RWPE1 (cell line): ENCODE data around the gene STK32A.

Experiments
- CTCF ChIA-PET: fragments of 350-600 bp; sonication (Branson Sonifier 250); formaldehyde crosslinking; extraction: SDS; loops from one replicate; lab custom pipeline; 2021; lab: Yijun Ruan, JAX
- POLR2A ChIA-PET: fragments of 400-600 bp; formaldehyde crosslinking; extraction: SDS; loops from one replicate; lab custom pipeline; 2020; ENCODE audit warnings: antibody characterized with exemption; ENCODE audit not compliant: low non-redundant PET; lab: Yijun Ruan, JAX
- DNase-seq: peaks from one replicate; pipeline ENCODE4 v3.0.0; 2012; ENCODE audit warnings: low spot score
- H3K27ac ChIP-seq: fragments of 450-650 bp; 2 replicates; pipeline ENCODE4 v1.5.1; 2017
- CTCF ChIP-seq: fragments of 450-650 bp; conservative IDR thresholded peaks from 2 replicates; pipeline ENCODE4 v1.5.1; 2017; ENCODE audit warnings: low read depth, mild to moderate bottlenecking

STK32A gene

GRCh38 chr5:147375151-147375550, 140.3 kb downstream of the STK32A start:
- DNase-seq = no peak
- POLR2A ChIA-PET = no interaction called here
- CTCF ChIA-PET = no interaction called here
- no peak for TF ChIP-seq CTCF
- H3K27ac ChIP-seq = no peak overlapping the region

DNA sequence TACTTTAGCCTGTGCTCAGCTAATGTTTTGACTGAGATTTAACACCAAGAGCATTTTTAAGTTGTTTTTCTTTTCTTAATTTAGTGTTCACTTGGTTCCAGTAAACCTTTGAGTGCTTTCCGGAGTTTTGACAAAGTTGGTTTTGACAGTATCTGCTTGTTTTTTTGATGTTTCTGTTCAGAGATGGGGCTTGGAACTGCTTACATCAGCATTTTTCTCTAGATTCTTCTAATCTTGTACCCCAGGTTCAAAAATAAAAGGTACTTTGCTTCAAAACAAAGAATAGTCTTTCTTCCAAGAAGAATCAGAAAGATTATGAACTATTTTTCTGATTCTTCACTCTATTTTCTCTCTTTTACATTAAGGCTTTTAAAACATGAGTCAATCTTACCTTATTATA, 142.9 kb downstream of the STK32A start:
- ChIA-PET CTCF (interaction anchor here (0.6 kb wide), 1 partner anchor 549 kb away, joined by 6 read pairs; no protein-coding TSS in a partner anchor), POLR2A (no interaction called here)
- no peak for DNase-seq
- no peak for TF ChIP-seq CTCF
- no peak overlapping the region for H3K27ac ChIP-seq

DNA sequence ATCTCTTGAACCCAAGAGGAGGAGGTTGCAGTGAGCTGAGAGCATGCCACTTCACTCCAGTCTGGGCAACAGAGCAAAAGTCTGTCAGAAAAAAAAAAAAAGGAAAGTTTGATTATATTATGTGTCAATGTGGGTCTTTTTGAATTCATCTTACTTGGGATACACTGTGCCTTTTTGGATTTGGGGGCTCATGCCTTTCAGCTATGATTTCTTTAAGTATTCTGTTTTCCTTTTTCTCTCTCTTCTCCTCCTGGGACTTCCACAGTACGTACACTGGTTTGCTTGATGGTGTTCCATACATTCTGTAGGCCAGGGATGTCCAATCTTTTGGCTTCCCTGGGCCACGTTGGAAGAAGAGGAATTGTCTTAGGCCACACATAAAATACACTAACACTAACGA, 146.7 kb downstream of the STK32A start:
- no peak for TF ChIP-seq CTCF
- ChIA-PET POLR2A (no interaction called here), CTCF (interaction anchor here (0.6 kb wide), 1 partner anchor 25 kb away, joined by 5 read pairs; no protein-coding TSS in a partner anchor)
- no peak for DNase-seq
- no peak overlapping the region for H3K27ac ChIP-seq

- H3K27ac ChIP-seq = no peak overlapping the region
- TF ChIP-seq CTCF = no peak
- ChIA-PET POLR2A (no interaction called here), CTCF (no interaction called here)
- no peak for DNase-seq
Measured at GRCh38 chr5:147382776-147383175, 147.9 kb downstream of the STK32A start.

- DNase-seq = no peak
- no peak overlapping the region for H3K27ac ChIP-seq
- no peak for TF ChIP-seq CTCF
- ChIA-PET CTCF (interaction anchor here (0.7 kb wide), 1 partner anchor 1780 kb away, joined by 3 read pairs; no protein-coding TSS in a partner anchor), POLR2A (no interaction called here)
Measured at GRCh38 chr5:147384346-147385193, 149.7 kb downstream of the STK32A start.

- H3K27ac ChIP-seq = no peak overlapping the region
- DNase-seq = no peak
- ChIA-PET CTCF (interaction anchor here (0.8 kb wide), 1 partner anchor 17 kb away, joined by 4 read pairs; no protein-coding TSS in a partner anchor), POLR2A (no interaction called here)
- no peak for TF ChIP-seq CTCF
Measured at GRCh38 chr5:147387109-147387508, 152.3 kb downstream of the STK32A start.
